Natural killer cell (primary cell): ENCODE measurements around the gene SPTSSB. TPM values are rescaled to one million over a fixed set of nuclear protein-coding genes. Genes with fewer than 3 reads are reported as not detected.

ENCODE experiments used
- ATAC-seq, 3 donors: fragments of 150-1000 bp in 2 of 3; fragments of 200-7000 bp in 1 of 3; cut with Tn5 transposase; 1 replicate in 1 of 3; 2 replicates in 2 of 3; pipeline ENCODE4 v1.10.0; 2021; ENCODE audit warnings: mild to moderate bottlenecking in 2 of 3, moderate library complexity in 2 of 3
- DNase-seq, 2 donors: peaks; one replicate each; pipeline versions ENCODE4 v3.0.0 to v3.0.0-alpha.2; 2013 to 2021; ENCODE audit warnings: mixed read lengths in 1 of 2
- H3K27ac ChIP-seq: one replicate; pipeline ENCODE4 v1.5.1; 2013; ENCODE audit warnings: mild to moderate bottlenecking, low read length
- H3K27me3 ChIP-seq: one replicate; pipeline ENCODE4 v1.6.1; 2013; ENCODE audit warnings: low read length; ENCODE audit not compliant: control insufficient read depth, insufficient read depth
- H3K36me3 ChIP-seq: one replicate; pipeline ENCODE4 v1.6.1; 2013; ENCODE audit warnings: low read length; ENCODE audit not compliant: control insufficient read depth, insufficient read depth
- H3K4me1 ChIP-seq: one replicate; pipeline ENCODE4 v1.6.1; 2013; ENCODE audit warnings: low read length; ENCODE audit not compliant: control insufficient read depth, insufficient read depth
- H3K4me3 ChIP-seq: one replicate; pipeline ENCODE4 v1.5.1; 2013; ENCODE audit warnings: low read length
- H3K9me3 ChIP-seq: one replicate; pipeline ENCODE4 v1.6.1; 2013; ENCODE audit warnings: low read length; ENCODE audit not compliant: control insufficient read depth, insufficient read depth
- H3K27ac Mint-ChIP-seq, 2 donors: one replicate each; pipeline ENCODE4 v1.8.0; 2022; ENCODE audit warnings: mild to moderate bottlenecking in 2 of 2, mixed read lengths in 2 of 2, moderate library complexity in 1 of 2
- H3K27me3 Mint-ChIP-seq, 2 donors: one replicate each; pipeline ENCODE4 v1.8.0; 2022; ENCODE audit warnings: low read depth in 2 of 2, mixed read lengths in 2 of 2
- H3K36me3 Mint-ChIP-seq: one replicate; pipeline ENCODE4 v1.8.0; 2022; ENCODE audit warnings: mixed read lengths
- H3K4me1 Mint-ChIP-seq, 2 donors: one replicate each; pipeline ENCODE4 v1.8.0; 2022; ENCODE audit warnings: mixed read lengths in 2 of 2
- H3K4me3 Mint-ChIP-seq: one replicate; pipeline ENCODE4 v1.8.0; 2022; ENCODE audit warnings: mild to moderate bottlenecking, moderate library complexity, mixed read lengths
- H3K9me3 Mint-ChIP-seq, 2 donors: one replicate each; pipeline ENCODE4 v1.8.0; 2022; ENCODE audit warnings: mixed read lengths in 2 of 2
- WGBS: methylation state at CpG from one replicate; pipeline ENCODE4 v1.1.7; 2013; ENCODE audit warnings: missing lambda C conversion rate; ENCODE audit not compliant: insufficient coverage; 5-methylcytosine and 5-hydroxymethylcytosine counted together
- intact Hi-C: fragments of 100-400 bp; cut with micrococcal nuclease; formaldehyde crosslinking; loops from one replicate; pipeline ENCODE4 v1.14.2; 2022
- total RNA-seq, 4 donors: library from RNA; stranded (reverse); fragments of 120-200 nt in 1 of 4; gene quantifications; one replicate each; pipeline versions ENCODE4 v1.2.3 to v1.2.4, GENCODE V29; 2013 to 2022
- TF ChIP-seq, protein P1 (sequence below): fragments of 200-600 bp; IDR thresholded peaks from one replicate; pipeline ENCODE4 v1.8.0; 2022; ENCODE audit warnings: antibody characterized with exemption

The SPTSSB gene
- total RNA-seq, 3 donors from 2014 or later (not counting 1 experiment from before 2014, with no cell fraction given) = 7.3 to 14.1 (median 11.1) TPM

DNA sequence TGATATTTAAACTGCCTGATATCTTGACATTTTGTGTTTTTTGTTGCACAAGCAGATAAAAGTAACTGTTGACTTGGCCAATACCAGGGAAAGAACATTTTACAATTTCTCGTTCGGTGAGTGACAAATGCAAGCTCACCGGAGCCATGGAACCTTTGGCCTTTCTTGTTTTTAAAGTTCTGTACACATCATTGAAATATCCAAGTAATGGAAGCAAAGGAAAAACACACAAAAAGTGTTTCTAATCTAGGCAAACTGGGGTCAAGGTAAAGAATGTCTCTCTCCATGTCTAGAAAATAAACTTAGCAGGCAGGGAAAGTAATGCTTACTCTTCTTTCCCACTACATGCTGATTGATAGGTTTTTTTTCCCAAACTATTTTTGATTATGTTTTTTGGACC, 27.8 kb downstream of the SPTSSB start:
- Histone ChIP-seq H3K27ac (no peak overlapping the region), H3K27me3 (peaks cover 2% of the 10 kb centered on the region), H3K9me3 (no peaks in the 10 kb centered on the region), H3K4me1 (no peaks in the 10 kb centered on the region), H3K36me3 (peaks cover 6% of the 10 kb centered on the region), H3K4me3 (no peak overlapping the region)
- DNase-seq = no peak
- Mint-ChIP-seq H3K9me3 (no peaks in the 10 kb centered on the region), H3K4me3 (no peak overlapping the region), H3K36me3 (no peaks in the 10 kb centered on the region), H3K4me1 (no peaks in the 10 kb centered on the region), H3K27ac (no peak overlapping the region), H3K27me3 (peaks cover 33 to 44% of the 10 kb centered on the region in 2 donors)
- TF ChIP-seq, protein P1, sequence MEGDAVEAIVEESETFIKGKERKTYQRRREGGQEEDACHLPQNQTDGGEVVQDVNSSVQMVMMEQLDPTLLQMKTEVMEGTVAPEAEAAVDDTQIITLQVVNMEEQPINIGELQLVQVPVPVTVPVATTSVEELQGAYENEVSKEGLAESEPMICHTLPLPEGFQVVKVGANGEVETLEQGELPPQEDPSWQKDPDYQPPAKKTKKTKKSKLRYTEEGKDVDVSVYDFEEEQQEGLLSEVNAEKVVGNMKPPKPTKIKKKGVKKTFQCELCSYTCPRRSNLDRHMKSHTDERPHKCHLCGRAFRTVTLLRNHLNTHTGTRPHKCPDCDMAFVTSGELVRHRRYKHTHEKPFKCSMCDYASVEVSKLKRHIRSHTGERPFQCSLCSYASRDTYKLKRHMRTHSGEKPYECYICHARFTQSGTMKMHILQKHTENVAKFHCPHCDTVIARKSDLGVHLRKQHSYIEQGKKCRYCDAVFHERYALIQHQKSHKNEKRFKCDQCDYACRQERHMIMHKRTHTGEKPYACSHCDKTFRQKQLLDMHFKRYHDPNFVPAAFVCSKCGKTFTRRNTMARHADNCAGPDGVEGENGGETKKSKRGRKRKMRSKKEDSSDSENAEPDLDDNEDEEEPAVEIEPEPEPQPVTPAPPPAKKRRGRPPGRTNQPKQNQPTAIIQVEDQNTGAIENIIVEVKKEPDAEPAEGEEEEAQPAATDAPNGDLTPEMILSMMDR = no peak
- ATAC-seq = no peak
- intact Hi-C loops = no loop called here
- WGBS = 98% methylated on average over 3 of the region's 3 CpGs

DNA sequence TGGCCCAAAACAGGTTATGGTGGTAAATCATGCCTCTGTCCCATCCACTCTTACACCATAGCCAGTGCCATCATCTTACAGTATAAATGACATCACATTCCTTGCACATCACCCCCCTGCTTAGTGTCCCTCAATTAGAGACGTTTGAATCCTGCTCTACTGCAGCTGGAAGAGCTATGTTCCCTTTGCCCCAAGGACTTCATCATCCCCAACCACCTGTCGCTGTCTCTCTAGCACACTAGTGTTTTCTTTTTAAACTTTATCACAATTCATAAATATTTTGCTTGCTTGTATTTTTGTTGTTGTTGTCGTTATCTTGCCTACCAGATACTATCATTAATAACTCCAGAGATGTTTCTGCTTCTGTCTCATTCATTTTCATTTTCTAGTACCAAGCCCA, 28.7 kb downstream of the SPTSSB start:
- no peak overlapping the region for H3K4me3 Mint-ChIP-seq
- H3K4me3 ChIP-seq = no peak overlapping the region
- TF ChIP-seq, protein P1 = no peak
- peaks cover 37 to 53% of the 10 kb centered on the region in 2 donors for H3K27me3 Mint-ChIP-seq
- no peak overlapping the region for H3K27ac Mint-ChIP-seq
- H3K9me3 ChIP-seq = no peaks in the 10 kb centered on the region
- DNase-seq = no peak
- ATAC-seq = no peak
- intact Hi-C loops = no loop called here
- WGBS = 50% methylated on average over 1 of the region's 3 CpGs
- H3K36me3 ChIP-seq = peaks cover 6% of the 10 kb centered on the region
- H3K4me1 Mint-ChIP-seq = no peaks in the 10 kb centered on the region
- H3K27me3 ChIP-seq = peaks cover 2% of the 10 kb centered on the region
- H3K9me3 Mint-ChIP-seq = no peaks in the 10 kb centered on the region
- no peak overlapping the region for H3K27ac ChIP-seq
- H3K4me1 ChIP-seq = no peaks in the 10 kb centered on the region
- H3K36me3 Mint-ChIP-seq = no peaks in the 10 kb centered on the region

DNA sequence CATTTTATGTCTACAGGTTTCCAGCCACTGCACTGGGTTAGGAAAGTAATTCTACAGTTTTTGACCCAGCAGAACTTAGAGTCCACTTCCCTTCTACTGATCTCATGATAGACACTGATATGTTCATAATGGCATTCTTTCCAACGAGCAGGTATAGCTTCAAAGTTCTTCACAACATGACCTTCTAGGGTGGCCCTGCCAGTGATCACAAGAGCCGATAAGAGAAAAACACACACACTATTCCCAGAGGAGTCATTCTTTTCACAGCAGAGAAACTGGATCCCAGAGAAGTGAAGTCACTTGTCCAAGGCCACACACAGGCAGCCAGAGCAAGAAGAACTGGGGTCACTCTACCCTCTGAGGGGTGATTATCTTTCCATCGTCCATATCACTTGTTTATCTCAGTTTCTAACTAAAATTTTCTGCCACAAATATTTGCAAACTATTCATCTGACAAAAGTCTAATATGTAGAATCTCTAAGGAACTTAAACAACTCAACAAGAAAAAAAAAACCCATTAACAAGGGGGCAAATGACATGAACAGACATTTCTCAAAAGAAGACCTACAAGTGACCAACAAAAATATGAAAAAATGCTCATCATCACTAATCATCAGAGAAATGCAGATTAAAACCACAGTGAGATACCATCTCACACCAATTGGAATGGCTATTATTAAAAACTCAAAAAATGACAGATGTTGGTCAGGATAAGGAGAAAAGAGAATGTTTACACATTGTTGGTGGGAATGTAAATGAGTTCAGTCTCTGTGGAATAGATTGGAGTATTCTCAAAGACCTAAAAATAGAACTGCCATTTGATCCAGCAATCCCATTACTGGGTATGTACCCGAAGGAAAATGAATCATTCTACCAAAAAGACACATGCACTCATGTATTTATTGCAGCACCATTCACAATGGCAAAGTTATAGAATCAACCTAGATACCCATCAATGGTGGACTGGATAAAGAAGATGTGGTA, 31.5 kb downstream of the SPTSSB start:
- TF ChIP-seq, protein P1 = no peak
- H3K27me3 Mint-ChIP-seq = peaks cover 42 to 62% of the 10 kb centered on the region in 2 donors
- no peaks in the 10 kb centered on the region for H3K9me3 Mint-ChIP-seq
- H3K36me3 Mint-ChIP-seq = no peaks in the 10 kb centered on the region
- Histone ChIP-seq H3K9me3 (no peaks in the 10 kb centered on the region), H3K4me3 (no peak overlapping the region), H3K27me3 (no peaks in the 10 kb centered on the region), H3K36me3 (peaks cover 3% of the 10 kb centered on the region), H3K4me1 (no peaks in the 10 kb centered on the region), H3K27ac (no peak overlapping the region)
- ATAC-seq = no peak
- no peak for DNase-seq
- H3K4me3 Mint-ChIP-seq = no peak overlapping the region
- no peak overlapping the region for H3K27ac Mint-ChIP-seq
- no peaks in the 10 kb centered on the region for H3K4me1 Mint-ChIP-seq
- WGBS = 83% methylated on average over 3 of the region's 4 CpGs
- intact Hi-C loops = no loop called here
